ENCODE measurements around the gene PNPLA3. TPM values are rescaled to one million over a fixed set of nuclear protein-coding genes. Genes with fewer than 3 reads are reported as not detected.

PNPLA3 gene
- total and polyA plus RNA-seq, 4 donors, result 0.41 to 2.2 (median 0.99) TPM

DNA sequence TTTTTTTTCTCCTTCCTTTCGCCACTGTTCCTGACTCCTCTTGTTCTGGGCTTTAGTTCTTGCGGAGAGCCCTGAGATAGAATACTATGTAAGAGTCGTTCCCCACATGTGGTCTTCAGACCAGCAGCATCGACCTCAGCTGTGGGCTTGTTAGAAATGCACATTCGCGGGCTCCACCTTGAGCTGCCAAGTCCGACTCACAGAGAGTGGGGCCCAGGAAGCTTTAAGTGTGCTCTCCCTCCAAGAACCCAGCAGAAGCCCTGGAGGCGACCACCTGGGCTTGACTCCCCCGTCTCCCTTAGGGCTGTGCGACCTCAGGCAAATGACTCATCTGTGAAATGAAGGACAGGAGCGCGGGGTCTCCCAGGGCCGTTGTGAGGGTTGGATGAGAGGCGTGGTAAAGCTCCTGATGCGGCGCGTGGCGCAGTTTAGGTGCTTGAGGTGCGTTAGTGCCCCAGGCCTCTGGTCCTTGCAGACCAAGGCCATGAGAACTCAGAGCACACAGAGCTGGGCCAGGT lies 50.5 kb downstream of the PNPLA3 start:
- no peak overlapping the region for H3K4me3 ChIP-seq
- H3K36me3 ChIP-seq (ENCODE audit: control insufficient read depth in 4 of 4, insufficient read depth in 4 of 4, low read length in 4 of 4), result peaks cover 26 to 63% (median 35%) of the 10 kb centered on the region in 4 donors
- TF ChIP-seq, protein P1, sequence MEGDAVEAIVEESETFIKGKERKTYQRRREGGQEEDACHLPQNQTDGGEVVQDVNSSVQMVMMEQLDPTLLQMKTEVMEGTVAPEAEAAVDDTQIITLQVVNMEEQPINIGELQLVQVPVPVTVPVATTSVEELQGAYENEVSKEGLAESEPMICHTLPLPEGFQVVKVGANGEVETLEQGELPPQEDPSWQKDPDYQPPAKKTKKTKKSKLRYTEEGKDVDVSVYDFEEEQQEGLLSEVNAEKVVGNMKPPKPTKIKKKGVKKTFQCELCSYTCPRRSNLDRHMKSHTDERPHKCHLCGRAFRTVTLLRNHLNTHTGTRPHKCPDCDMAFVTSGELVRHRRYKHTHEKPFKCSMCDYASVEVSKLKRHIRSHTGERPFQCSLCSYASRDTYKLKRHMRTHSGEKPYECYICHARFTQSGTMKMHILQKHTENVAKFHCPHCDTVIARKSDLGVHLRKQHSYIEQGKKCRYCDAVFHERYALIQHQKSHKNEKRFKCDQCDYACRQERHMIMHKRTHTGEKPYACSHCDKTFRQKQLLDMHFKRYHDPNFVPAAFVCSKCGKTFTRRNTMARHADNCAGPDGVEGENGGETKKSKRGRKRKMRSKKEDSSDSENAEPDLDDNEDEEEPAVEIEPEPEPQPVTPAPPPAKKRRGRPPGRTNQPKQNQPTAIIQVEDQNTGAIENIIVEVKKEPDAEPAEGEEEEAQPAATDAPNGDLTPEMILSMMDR (IDR thresholded peaks at IDR 0.05; ENCODE audit: control extremely low read depth, extremely low read depth), result no peak
- H3K9me3 ChIP-seq (ENCODE audit: control insufficient read depth in 4 of 4, insufficient read depth in 3 of 4, low read length in 3 of 4), result no peaks in the 10 kb centered on the region
- no peak overlapping the region for H3K27ac ChIP-seq (ENCODE audit: low read depth in 1 of 2, low read length in 1 of 2)
- no peak for DNase-seq
- no peak overlapping the region for H3K9ac ChIP-seq (ENCODE audit: insufficient read depth in 1 of 2, low read length in 2 of 2)
- H3K4me1 ChIP-seq (ENCODE audit: control insufficient read depth in 5 of 5, insufficient read depth in 5 of 5, low read length in 5 of 5), result no peaks in the 10 kb centered on the region
- no peak for ATAC-seq (ENCODE audit: insufficient read depth, low FRiP score)
- H3K27me3 ChIP-seq (ENCODE audit: control insufficient read depth in 3 of 3, insufficient read depth in 3 of 3, low read length in 2 of 3), result no peaks in the 10 kb centered on the region
- WGBS, 2 donors, result 94 to 95% methylated on average over 19 of the region's 19 CpGs

DNA sequence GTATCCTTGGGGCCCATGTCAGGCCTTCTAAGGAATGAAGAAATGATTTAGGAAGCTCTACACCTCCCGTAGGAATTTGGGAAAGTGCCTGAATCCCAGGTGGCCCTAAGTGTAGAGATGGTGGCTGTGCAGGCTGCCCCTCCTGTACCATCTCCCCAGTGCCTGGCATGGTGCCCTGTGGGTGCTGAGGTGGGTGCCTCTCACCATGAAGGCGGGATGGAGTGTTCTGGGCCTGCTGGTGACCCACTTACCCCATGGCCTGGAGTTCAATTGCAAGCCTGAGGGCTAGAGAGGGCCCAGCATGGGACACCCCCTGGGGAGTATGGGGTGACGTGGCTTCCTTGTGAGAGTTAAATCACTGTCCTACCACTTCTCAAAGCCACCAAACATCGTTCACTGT lies 51.4 kb downstream of the PNPLA3 start:
- H3K9ac ChIP-seq (ENCODE audit: insufficient read depth in 1 of 2, low read length in 2 of 2), result no peak overlapping the region
- H3K9me3 ChIP-seq (ENCODE audit: control insufficient read depth in 4 of 4, insufficient read depth in 3 of 4, low read length in 3 of 4), result no peaks in the 10 kb centered on the region

DNA sequence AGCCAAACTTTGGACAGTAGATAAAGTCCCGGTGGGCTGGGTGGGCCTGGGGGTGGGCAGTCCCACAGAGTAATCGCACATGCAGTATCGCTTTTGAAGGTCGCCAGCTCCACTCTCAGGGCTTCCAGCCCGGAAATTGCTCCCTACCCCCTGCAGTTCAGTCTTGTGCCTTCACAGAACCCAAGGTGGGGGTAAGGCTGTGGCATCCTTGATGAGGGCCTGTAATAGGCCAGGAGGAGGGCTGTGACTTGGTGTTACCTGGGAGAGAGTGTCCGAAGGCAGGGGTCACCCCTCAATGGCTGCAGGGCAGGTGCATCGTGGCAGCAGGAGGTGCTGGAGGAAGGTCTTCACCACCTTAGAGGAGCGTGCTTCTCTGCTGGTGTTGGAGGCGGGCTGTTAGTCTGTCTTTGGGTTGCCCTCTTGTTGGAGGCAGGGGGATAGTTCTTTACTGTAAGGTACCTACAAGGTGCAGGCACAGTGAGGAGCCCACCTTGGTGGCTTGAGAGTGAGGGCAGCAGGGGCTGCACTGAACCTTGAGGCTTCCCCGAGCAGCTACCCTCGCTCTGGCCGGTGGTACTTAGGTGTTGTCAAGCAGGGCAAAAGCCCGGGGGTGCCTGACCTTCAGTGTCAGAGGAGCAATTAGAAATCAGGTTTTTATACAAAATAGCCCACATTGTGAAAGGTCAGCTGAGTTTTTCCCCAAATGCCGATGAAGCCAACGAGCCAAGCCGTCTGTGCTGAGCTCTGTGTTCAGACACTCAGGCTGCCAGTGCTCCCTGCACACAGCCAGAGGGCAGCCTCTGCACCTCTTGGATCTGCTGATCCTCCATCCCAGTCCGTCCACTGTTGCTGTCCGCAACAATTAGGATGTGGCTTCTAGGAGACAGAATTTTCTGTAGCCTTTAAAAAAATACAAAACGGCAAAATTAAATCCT lies 53.5 kb downstream of the PNPLA3 start:
- no peak for ATAC-seq (ENCODE audit: insufficient read depth, low FRiP score)
- Histone ChIP-seq H3K9me3 (ENCODE audit: control insufficient read depth in 4 of 4, insufficient read depth in 3 of 4, low read length in 3 of 4) (no peaks in the 10 kb centered on the region), H3K27ac (ENCODE audit: low read depth in 1 of 2, low read length in 1 of 2) (no peak overlapping the region), H3K27me3 (ENCODE audit: control insufficient read depth in 3 of 3, insufficient read depth in 3 of 3, low read length in 2 of 3) (no peaks in the 10 kb centered on the region), H3K9ac (ENCODE audit: insufficient read depth in 1 of 2, low read length in 2 of 2) (no peak overlapping the region), H3K4me1 (ENCODE audit: control insufficient read depth in 5 of 5, insufficient read depth in 5 of 5, low read length in 5 of 5) (no peaks in the 10 kb centered on the region), H3K4me3 (no peak overlapping the region), H3K36me3 (ENCODE audit: control insufficient read depth in 4 of 4, insufficient read depth in 4 of 4, low read length in 4 of 4) (peaks cover 28 to 71% (median 41%) of the 10 kb centered on the region in 4 donors)
- DNase-seq, result no peak
- WGBS, 2 donors, result 92 to 93% methylated on average over 19 of the region's 19 CpGs
- TF ChIP-seq, protein P1 (IDR thresholded peaks at IDR 0.05; ENCODE audit: control extremely low read depth, extremely low read depth), result no peak

More for the DNA sequence above, 51.4 kb downstream of the PNPLA3 start:
- Histone ChIP-seq H3K27me3 (ENCODE audit: control insufficient read depth in 3 of 3, insufficient read depth in 3 of 3, low read length in 2 of 3) (no peaks in the 10 kb centered on the region), H3K4me1 (ENCODE audit: control insufficient read depth in 5 of 5, insufficient read depth in 5 of 5, low read length in 5 of 5) (no peaks in the 10 kb centered on the region), H3K36me3 (ENCODE audit: control insufficient read depth in 4 of 4, insufficient read depth in 4 of 4, low read length in 4 of 4) (peaks cover 31 to 64% (median 36%) of the 10 kb centered on the region in 4 donors), H3K4me3 (no peak overlapping the region), H3K27ac (ENCODE audit: low read depth in 1 of 2, low read length in 1 of 2) (no peak overlapping the region)
- DNase-seq (no peak), ATAC-seq (ENCODE audit: insufficient read depth, low FRiP score) (no peak)
- TF ChIP-seq, protein P1 (IDR thresholded peaks at IDR 0.05; ENCODE audit: control extremely low read depth, extremely low read depth), result no peak
- WGBS, 2 donors, result 86 to 97% methylated on average over 4 of the region's 4 CpGs

Measured in lung (tissue), 12 donors.